Body of pancreas (tissue), 4 donors: Measurements from ENCODE around the gene ERC1. TPM values are rescaled to one million over a fixed set of nuclear protein-coding genes. Genes with fewer than 3 reads are reported as not detected.
"Not testable (repeated sequence)": the region's sequence is repeated elsewhere in the genome, so short reads cannot be mapped to it uniquely, and the experiment has no call there.

Experiments used
- ATAC-seq: fragments of 150-250 bp; one replicate; pipeline ENCODE4 v1.9.1; 2016
- DNase-seq, 4 donors: peaks; one replicate each; pipeline ENCODE4 v3.0.0-alpha.2; 2019
- H3K27ac ChIP-seq, 4 donors: fragments of 200-600 bp; sonication (generic); 1 replicate in 3 of 4; 2 replicates in 1 of 4; pipeline versions ENCODE4 v1.5.1 to v1.6.1; 2016 to 2019; ENCODE audit warnings: mild to moderate bottlenecking in 1 of 4, mixed read lengths in 1 of 4, moderate library complexity in 1 of 4
- H3K27me3 ChIP-seq, 2 donors: fragments of 200-600 bp; sonication (generic); one replicate each; pipeline ENCODE4 v1.6.0; 2016; ENCODE audit warnings: mild to moderate bottlenecking in 1 of 2
- H3K36me3 ChIP-seq, 2 donors: fragments of 200-600 bp; sonication (generic); replicated peaks in 1 of 2; 2 replicates each; pipeline ENCODE4 v1.5.1; 2016; ENCODE audit warnings: low read depth in 2 of 2; ENCODE audit not compliant: insufficient read depth in 1 of 2
- H3K4me1 ChIP-seq: fragments of 200-600 bp; sonication (generic); one replicate; pipeline ENCODE4 v1.6.0; 2016
- H3K4me3 ChIP-seq, 2 donors: fragments of 200-600 bp; sonication (generic); 1 replicate in 1 of 2; 2 replicates in 1 of 2; pipeline ENCODE4 v1.5.1; 2016 to 2019
- H3K9me3 ChIP-seq, 3 donors: fragments of 200-600 bp; sonication (generic); 1 replicate in 2 of 3; 2 replicates in 1 of 3; pipeline ENCODE4 v1.5.1; 2016
- CTCF ChIP-seq, 7 experiments: fragments of 450-650 bp in 4 of 7; fragments of 200-600 bp in 3 of 7; sonication (generic) in 3 of 7; IDR thresholded peaks; one replicate each; pipeline ENCODE4 v1.5.1; 2016 to 2019; ENCODE audit warnings: antibody characterized with exemption in 7 of 7
- POLR2A ChIP-seq, 3 donors: fragments of 450-650 bp; IDR thresholded peaks; one replicate each; pipeline ENCODE4 v1.6.1; 2016; ENCODE audit warnings: antibody characterized with exemption in 3 of 3, mild to moderate bottlenecking in 2 of 3
- WGBS, 2 donors: methylation state at CpG; one replicate each; pipeline ENCODE4 v1.1.5; 2017; 5-methylcytosine and 5-hydroxymethylcytosine counted together
- intact Hi-C: fragments of 100-400 bp; cut with DNase I; formaldehyde crosslinking; loops from one replicate; pipeline ENCODE4 v1.15.1; 2023
- total RNA-seq, 2 donors: library from RNA; depleted of rRNA; stranded (reverse); fragments of >200 nt; gene quantifications; one replicate each; pipeline ENCODE4 v1.1.0, GENCODE V29; 2016

Gene ERC1
- total RNA-seq, 2 donors from 2014 or later = 20.8 to 29.0 TPM

GRCh38 chr12:1188016-1188415, 197.0 kb downstream of the ERC1 start:
- ATAC-seq = no peak
- intact Hi-C loops = no loop called here
- DNase-seq = no peak
- Histone ChIP-seq H3K4me1 (no peaks in the 10 kb centered on the region), H3K27me3 (no peaks in the 10 kb centered on the region), H3K4me3 (no peak overlapping the region), H3K36me3 (no peaks in the 10 kb centered on the region), H3K9me3 (no peaks in the 10 kb centered on the region), H3K27ac (no peak overlapping the region)
- no peak for TF ChIP-seq CTCF (IDR thresholded peaks at IDR 0.05)
- TF ChIP-seq POLR2A (IDR thresholded peaks at IDR 0.05) = no peak
- WGBS, 2 donors = 76 to 79% methylated on average over 4 of the region's 4 CpGs

DNA sequence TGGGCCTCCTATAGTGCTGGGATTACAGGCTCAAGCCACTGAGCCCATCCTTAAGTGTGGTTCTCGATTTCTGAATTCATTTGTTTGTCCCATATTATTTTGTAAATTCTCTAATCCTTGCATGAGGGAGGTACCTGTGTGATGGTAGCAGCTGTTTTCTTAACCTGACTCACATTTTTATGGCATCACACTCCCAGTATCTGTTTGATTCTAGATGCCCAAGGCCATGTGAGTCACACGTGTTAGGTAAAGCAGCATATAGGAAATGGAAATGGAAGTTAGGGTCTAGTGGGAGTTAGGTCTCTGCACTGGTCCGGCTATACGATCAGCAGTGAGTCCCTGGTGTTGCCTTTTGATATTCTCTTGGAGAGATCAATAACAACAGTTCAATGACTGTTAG, 198.1 kb downstream of the ERC1 start:
- no peak for TF ChIP-seq POLR2A (IDR thresholded peaks at IDR 0.05)
- H3K4me3 ChIP-seq = no peak overlapping the region
- no peaks in the 10 kb centered on the region for H3K9me3 ChIP-seq
- 87 to 90% methylated on average over 4 of the region's 4 CpGs for WGBS, 2 donors
- H3K4me1 ChIP-seq = no peaks in the 10 kb centered on the region
- ATAC-seq = no peak
- H3K27ac ChIP-seq = no peak overlapping the region
- intact Hi-C loops = no loop called here
- no peak for DNase-seq
- H3K27me3 ChIP-seq = no peaks in the 10 kb centered on the region
- H3K36me3 ChIP-seq = no peaks in the 10 kb centered on the region

DNA sequence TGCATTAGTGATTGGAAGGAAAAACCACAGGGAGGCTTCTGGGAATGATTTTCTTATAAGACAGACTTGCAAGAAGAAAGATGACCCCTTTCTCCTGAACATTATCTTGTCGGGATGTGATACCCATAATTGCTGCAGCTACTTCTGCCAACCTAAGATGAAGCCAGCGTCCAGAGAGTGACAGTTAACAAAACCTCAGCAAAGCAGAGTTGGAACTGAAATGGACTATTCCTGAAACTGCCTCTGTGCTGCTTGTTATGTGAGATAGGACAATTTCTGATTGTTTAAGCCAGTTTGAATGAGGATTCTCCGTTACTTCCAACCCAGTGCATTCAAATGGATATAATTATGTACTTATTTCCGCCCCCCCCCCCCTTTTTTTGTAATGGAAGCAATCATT, 204.5 kb downstream of the ERC1 start:
- intact Hi-C loops = no loop called here
- ATAC-seq (no peak), DNase-seq (no peak)
- H3K27ac ChIP-seq = no peak overlapping the region
- WGBS, 2 donors = 85 to 95% methylated on average over 4 of the region's 4 CpGs
- TF ChIP-seq POLR2A (IDR thresholded peaks at IDR 0.05) = no peak
- no peak for TF ChIP-seq CTCF (IDR thresholded peaks at IDR 0.05)
- H3K36me3 ChIP-seq = no peaks in the 10 kb centered on the region
- no peaks in the 10 kb centered on the region for H3K9me3 ChIP-seq
- H3K4me3 ChIP-seq = no peak overlapping the region
- no peaks in the 10 kb centered on the region for H3K27me3 ChIP-seq
- H3K4me1 ChIP-seq = peaks cover 6% of the 10 kb centered on the region

- ATAC-seq (no peak), DNase-seq (no peak)
- H3K27ac ChIP-seq = no peak overlapping the region
- H3K36me3 ChIP-seq = no peaks in the 10 kb centered on the region
- no peaks in the 10 kb centered on the region for H3K27me3 ChIP-seq
- WGBS, 2 donors = 93 to 95% methylated on average over 2 to 3 of the region's 3 CpGs
- intact Hi-C loops = no loop called here
- peaks cover 6% of the 10 kb centered on the region for H3K4me1 ChIP-seq
- TF ChIP-seq POLR2A (IDR thresholded peaks at IDR 0.05) (no peak), CTCF (IDR thresholded peaks at IDR 0.05) (no peak)
- H3K4me3 ChIP-seq = no peak overlapping the region
- H3K9me3 ChIP-seq = no peaks in the 10 kb centered on the region
These were observed 206.4 kb downstream of the ERC1 start for GRCh38 chr12:1197264-1198018.

GRCh38 chr12:1198854-1199253, 207.8 kb downstream of the ERC1 start:
- DNase-seq, H3K9me3 ChIP-seq, ATAC-seq, H3K27ac ChIP-seq, H3K36me3 ChIP-seq, H3K27me3 ChIP-seq, H3K4me1 ChIP-seq, H3K4me3 ChIP-seq, intact Hi-C loops: not testable (repeated sequence)
- 73 to 78% methylated on average over 5 of the region's 5 CpGs for WGBS, 2 donors

DNA sequence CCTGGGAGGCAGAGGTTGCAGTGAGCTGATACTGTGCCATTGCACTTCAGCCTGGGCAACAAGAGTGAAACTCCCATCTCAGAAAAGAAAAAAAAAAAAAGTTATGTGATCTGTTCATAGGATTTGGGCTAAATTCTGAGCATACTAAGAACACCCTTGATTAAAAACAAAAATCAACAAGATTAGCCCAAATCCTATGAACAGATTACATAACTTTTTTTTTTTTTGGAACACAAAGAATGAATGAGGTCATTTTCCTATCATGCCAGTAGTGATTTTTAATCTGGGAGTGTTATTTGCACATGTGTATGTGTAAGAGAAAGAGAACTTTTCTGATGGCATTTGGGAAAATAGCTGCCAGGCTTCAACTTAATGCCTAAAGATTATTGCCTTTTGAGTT, 208.7 kb downstream of the ERC1 start:
- Histone ChIP-seq H3K9me3 (no peaks in the 10 kb centered on the region), H3K4me3 (no peak overlapping the region), H3K4me1 (peaks cover 6% of the 10 kb centered on the region), H3K27me3 (no peaks in the 10 kb centered on the region), H3K27ac (no peak overlapping the region), H3K36me3 (no peaks in the 10 kb centered on the region)
- peak; percentile 69 for ATAC-seq
- no peak for DNase-seq
- intact Hi-C loops = no loop called here
- no peak for TF ChIP-seq POLR2A (IDR thresholded peaks at IDR 0.05)
- no peak for TF ChIP-seq CTCF (IDR thresholded peaks at IDR 0.05)
